SK-N-SH (cell line): ENCODE results near the gene TPBG. TPM values are rescaled to one million over a fixed set of nuclear protein-coding genes. Genes with fewer than 3 reads are reported as not detected.
A peak's percentile ranks its signal among the peaks of the same experiment; 100 is the strongest.

Source experiments
- CTCF ChIA-PET: fragments of 300-600, 350-600 bp; formaldehyde crosslinking; extraction: SDS; loops from one replicate; lab custom pipeline; 2021; lab: Yijun Ruan, JAX
- POLR2A ChIA-PET: fragments of 350-600 bp; sonication (Branson Sonifier 250); formaldehyde crosslinking; extraction: SDS; loops from one replicate; lab custom pipeline; 2020; ENCODE audit warnings: antibody characterized with exemption, inconsistent platforms; lab: Yijun Ruan, JAX
- DNase-seq: peaks from one replicate; pipeline ENCODE4 v3.0.0; 2012
- H2AFZ ChIP-seq: fragments of 200-600 bp; sonication (generic); 2 replicates; pipeline ENCODE4 v1.8.1; 2016; ENCODE audit warnings: antibody characterized with exemption, mild to moderate bottlenecking, low read depth
- H3F3A ChIP-seq: fragments of 200-600 bp; sonication (generic); replicated peaks from 2 replicates; pipeline ENCODE3; 2016; ENCODE audit warnings: antibody characterized with exemption, mild to moderate bottlenecking; ENCODE audit not compliant: insufficient read depth
- H3K27ac ChIP-seq, 2 experiments: fragments of 200-500 bp in 1 of 2; fragments of 200-600 bp in 1 of 2; sonication (Bioruptor generic) in 1 of 2; sonication (generic), shearing (Covaris generic) in 1 of 2; 2 replicates each; pipeline versions ENCODE4 v1.5.1 to v1.6.1; 2014 to 2016; ENCODE audit warnings: low read depth in 2 of 2, inconsistent platforms in 1 of 2, low read length in 1 of 2, mild to moderate bottlenecking in 1 of 2, mixed read lengths in 1 of 2
- H3K27me3 ChIP-seq: fragments of 200-600 bp; sonication (generic), shearing (Covaris generic); 2 replicates; pipeline ENCODE4 v1.6.1; 2016; ENCODE audit warnings: mixed run types; ENCODE audit not compliant: insufficient read depth
- H3K36me3 ChIP-seq, 2 experiments: fragments of 200-500 bp in 1 of 2; fragments of 200-600 bp in 1 of 2; sonication (Bioruptor generic) in 1 of 2; sonication (generic) in 1 of 2; replicated peaks in 1 of 2; 2 replicates each; pipeline versions ENCODE3 to v1.5.1; 2014 to 2016; ENCODE audit warnings: low read length in 1 of 2, mild to moderate bottlenecking in 1 of 2; ENCODE audit not compliant: insufficient read depth in 2 of 2, control insufficient read depth in 1 of 2
- H3K4me1 ChIP-seq, 2 experiments: fragments of 200-500 bp in 1 of 2; fragments of 200-600 bp in 1 of 2; sonication (Bioruptor generic) in 1 of 2; sonication (generic), shearing (Covaris generic) in 1 of 2; 2 replicates each; pipeline versions ENCODE4 v1.5.1 to v1.6.1; 2014 to 2016; ENCODE audit warnings: low read depth in 1 of 2, low read length in 1 of 2, mixed run types in 1 of 2; ENCODE audit not compliant: insufficient read depth in 2 of 2, control insufficient read depth in 1 of 2
- H3K4me2 ChIP-seq: fragments of 200-600 bp; sonication (generic), shearing (Covaris generic); 2 replicates; pipeline ENCODE4 v1.6.1; 2017; ENCODE audit warnings: mixed run types
- H3K4me3 ChIP-seq, 2 experiments: fragments of 200-500 bp in 1 of 2; fragments of 200-600 bp in 1 of 2; sonication (Bioruptor generic) in 1 of 2; sonication (generic), shearing (Covaris generic) in 1 of 2; 2 replicates each; pipeline versions ENCODE4 v1.5.1 to v1.8.1; 2014 to 2016; ENCODE audit warnings: low read depth in 2 of 2, inconsistent platforms in 1 of 2, low read length in 1 of 2, mild to moderate bottlenecking in 1 of 2, mixed read lengths in 1 of 2, moderate library complexity in 1 of 2
- H3K79me2 ChIP-seq: fragments of 200-600 bp; sonication (generic); 2 replicates; pipeline ENCODE4 v1.8.1; 2017; ENCODE audit warnings: mild to moderate bottlenecking; ENCODE audit not compliant: insufficient read depth
- H3K9ac ChIP-seq: fragments of 200-600 bp; sonication (generic); 2 replicates; pipeline ENCODE4 v1.6.1; 2017; ENCODE audit warnings: mixed run types
- H3K9me2 ChIP-seq: fragments of 200-600 bp; sonication (generic); 2 replicates; pipeline ENCODE4 v1.6.1; 2017; ENCODE audit warnings: mixed run types
- H3K9me3 ChIP-seq: fragments of 200-600 bp; sonication (generic); 2 replicates; pipeline ENCODE4 v1.6.1; 2017; ENCODE audit warnings: mixed run types, mild to moderate bottlenecking, moderate library complexity
- H4K20me1 ChIP-seq: fragments of 200-600 bp; sonication (generic); 2 replicates; pipeline ENCODE4 v1.6.1; 2017; ENCODE audit warnings: mild to moderate bottlenecking, mixed run types; ENCODE audit not compliant: insufficient read depth
- CHD2 ChIP-seq: fragments of 150-350 bp; IDR thresholded peaks from 2 replicates; pipeline ENCODE4 v1.6.1; 2018; ENCODE audit warnings: low read length; ENCODE audit not compliant: partially characterized antibody
- FOSL2 ChIP-seq: IDR thresholded peaks from 2 replicates; pipeline ENCODE4 v1.4.0; 2012; ENCODE audit warnings: low read depth, mild to moderate bottlenecking, moderate library complexity, borderline replicate concordance
- FOXJ3 ChIP-seq: sonication (generic); formaldehyde crosslinking; IDR thresholded peaks from 2 replicates; pipeline ENCODE4 v1.5.1; 2020; ENCODE audit warnings: mild to moderate bottlenecking, missing genetic modification reagents
- FOXM1 ChIP-seq: IDR thresholded peaks from 2 replicates; pipeline ENCODE4 v1.4.0; 2012; ENCODE audit warnings: low read depth, mild to moderate bottlenecking
- GATA2 ChIP-seq: sonication (generic); formaldehyde crosslinking; IDR thresholded peaks from 2 replicates; pipeline ENCODE4 v1.5.0; 2020; ENCODE audit warnings: mild to moderate bottlenecking, missing genetic modification reagents
- MXI1 ChIP-seq: IDR thresholded peaks from 2 replicates; pipeline ENCODE4 v1.6.1; 2012; ENCODE audit warnings: mild to moderate bottlenecking, low read depth, low read length, improper control_type of control experiment
- NFIC ChIP-seq: IDR thresholded peaks from 2 replicates; pipeline ENCODE4 v1.4.0; 2012; ENCODE audit warnings: borderline replicate concordance
- NRF1 ChIP-seq: IDR thresholded peaks from 2 replicates; pipeline ENCODE4 v1.6.1; 2012; ENCODE audit warnings: low read depth, mild to moderate bottlenecking, low read length
- POLR2AphosphoS5 ChIP-seq: IDR thresholded peaks from 2 replicates; pipeline ENCODE4 v1.6.1; 2012; ENCODE audit warnings: low read depth, low read length
- RCOR1 ChIP-seq: fragments of 150-350 bp; IDR thresholded peaks from 2 replicates; pipeline ENCODE4 v1.6.1; 2017; ENCODE audit warnings: antibody characterized with exemption, low read length
- RFX5 ChIP-seq: IDR thresholded peaks from 2 replicates; pipeline ENCODE4 v1.6.1; 2012; ENCODE audit warnings: mild to moderate bottlenecking, improper control_type of control experiment, low read length
- RXRA ChIP-seq: IDR thresholded peaks from 2 replicates; pipeline ENCODE4 v1.4.0; 2012; ENCODE audit warnings: low read depth, mild to moderate bottlenecking, borderline replicate concordance
- SIN3A ChIP-seq: IDR thresholded peaks from 2 replicates; pipeline ENCODE4 v1.6.1; 2012; ENCODE audit warnings: low read depth, mild to moderate bottlenecking, low read length, moderate library complexity, borderline replicate concordance
- SMC3 ChIP-seq: IDR thresholded peaks from 2 replicates; pipeline ENCODE4 v1.6.1; 2012; ENCODE audit warnings: low read depth, low read length, improper control_type of control experiment
- TAF1 ChIP-seq: IDR thresholded peaks from 2 replicates; pipeline ENCODE4 v1.6.1; 2012; ENCODE audit warnings: low read depth, mild to moderate bottlenecking, low read length, moderate library complexity, borderline replicate concordance
- TEAD4 ChIP-seq: IDR thresholded peaks from 2 replicates; pipeline ENCODE4 v1.4.0; 2012; ENCODE audit warnings: mild to moderate bottlenecking, borderline replicate concordance; ENCODE audit not compliant: insufficient read depth
- YY1 ChIP-seq: IDR thresholded peaks from 2 replicates; pipeline ENCODE4 v1.4.0; 2012; ENCODE audit warnings: low read depth, mild to moderate bottlenecking
- WGBS: methylation state at CpG from one replicate; pipeline ENCODE4 v1.1.6; 2017; ENCODE audit warnings: low lambda C conversion rate; 5-methylcytosine and 5-hydroxymethylcytosine counted together
- polyA plus RNA-seq, 3 experiments: library from polyadenylated mRNA; depleted of rRNA; stranded (reverse); fragments of >200 nt; gene quantifications; 2 replicates each; pipeline ENCODE4 v1.2.3, GENCODE V29; 2012
- TF ChIP-seq, protein P1 (sequence below): fragments of 200-600 bp; sonication (generic); IDR thresholded peaks from 2 replicates; pipeline ENCODE4 v1.6.1; 2017; ENCODE audit warnings: antibody characterized with exemption, mild to moderate bottlenecking, moderate library complexity
- TF ChIP-seq, protein P2 (sequence below): IDR thresholded peaks from 2 replicates; pipeline ENCODE4 v1.4.0; 2012; ENCODE audit warnings: low read depth
- TF ChIP-seq, protein P3 (sequence below): IDR thresholded peaks from 2 replicates; pipeline ENCODE4; 2012
- TF ChIP-seq, protein P4 (sequence below): IDR thresholded peaks from 2 replicates; pipeline ENCODE4 v1.4.0; 2012; ENCODE audit warnings: low read depth, borderline replicate concordance

TPBG gene
- polyA plus RNA-seq, 1 of the 3 experiments (the other 2 are of a cell fraction): 128 TPM

DNA sequence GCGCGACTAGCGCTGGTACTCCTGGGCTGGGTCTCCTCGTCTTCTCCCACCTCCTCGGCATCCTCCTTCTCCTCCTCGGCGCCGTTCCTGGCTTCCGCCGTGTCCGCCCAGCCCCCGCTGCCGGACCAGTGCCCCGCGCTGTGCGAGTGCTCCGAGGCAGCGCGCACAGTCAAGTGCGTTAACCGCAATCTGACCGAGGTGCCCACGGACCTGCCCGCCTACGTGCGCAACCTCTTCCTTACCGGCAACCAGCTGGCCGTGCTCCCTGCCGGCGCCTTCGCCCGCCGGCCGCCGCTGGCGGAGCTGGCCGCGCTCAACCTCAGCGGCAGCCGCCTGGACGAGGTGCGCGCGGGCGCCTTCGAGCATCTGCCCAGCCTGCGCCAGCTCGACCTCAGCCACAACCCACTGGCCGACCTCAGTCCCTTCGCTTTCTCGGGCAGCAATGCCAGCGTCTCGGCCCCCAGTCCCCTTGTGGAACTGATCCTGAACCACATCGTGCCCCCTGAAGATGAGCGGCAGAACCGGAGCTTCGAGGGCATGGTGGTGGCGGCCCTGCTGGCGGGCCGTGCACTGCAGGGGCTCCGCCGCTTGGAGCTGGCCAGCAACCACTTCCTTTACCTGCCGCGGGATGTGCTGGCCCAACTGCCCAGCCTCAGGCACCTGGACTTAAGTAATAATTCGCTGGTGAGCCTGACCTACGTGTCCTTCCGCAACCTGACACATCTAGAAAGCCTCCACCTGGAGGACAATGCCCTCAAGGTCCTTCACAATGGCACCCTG, 1.6 kb downstream of the TPBG start (continued):
- no peak for TF ChIP-seq SIN3A
- 0 out of 2 replicates have a peak, but pooled peaks have one; percentile 3 for TF ChIP-seq TAF1
- TF ChIP-seq FOXJ3: no peak

DNA sequence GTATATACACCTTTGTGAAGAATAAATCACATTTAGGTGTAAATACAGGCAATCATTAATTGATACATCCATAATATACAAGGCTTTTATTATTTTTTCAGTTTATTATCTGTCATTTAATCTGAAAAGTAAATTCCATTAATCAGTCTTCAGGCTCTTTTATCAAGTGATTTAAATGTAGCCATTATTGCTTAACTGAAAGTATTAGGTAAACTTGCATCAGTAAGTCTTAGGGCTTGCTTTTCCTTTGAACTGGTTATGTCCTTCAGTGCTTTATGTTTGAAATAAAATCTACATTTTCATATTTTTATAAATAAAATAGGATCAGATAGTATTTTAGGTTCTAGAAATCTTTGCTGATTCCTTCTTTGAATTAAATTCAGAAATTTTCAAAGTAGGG, 4.1 kb downstream of the TPBG start:
- no peaks in the 10 kb centered on the region for H3K9me3 ChIP-seq
- H3F3A ChIP-seq: peaks cover 48% of the 10 kb centered on the region
- POLR2A ChIA-PET: no interaction called here
- H3K79me2 ChIP-seq: peaks cover 73% of the 10 kb centered on the region
- H3K27ac ChIP-seq: peak overlapping the region in 1 of 2 experiments; percentile 76; a peak in 3 of 4 replicates
- peaks cover 9 to 28% of the 10 kb centered on the region in 2 experiments; a peak in 3 of 4 replicates for H3K4me1 ChIP-seq
- peaks cover 24% of the 10 kb centered on the region for H4K20me1 ChIP-seq
- CTCF ChIA-PET: no interaction called here
- TF ChIP-seq, protein P1, sequence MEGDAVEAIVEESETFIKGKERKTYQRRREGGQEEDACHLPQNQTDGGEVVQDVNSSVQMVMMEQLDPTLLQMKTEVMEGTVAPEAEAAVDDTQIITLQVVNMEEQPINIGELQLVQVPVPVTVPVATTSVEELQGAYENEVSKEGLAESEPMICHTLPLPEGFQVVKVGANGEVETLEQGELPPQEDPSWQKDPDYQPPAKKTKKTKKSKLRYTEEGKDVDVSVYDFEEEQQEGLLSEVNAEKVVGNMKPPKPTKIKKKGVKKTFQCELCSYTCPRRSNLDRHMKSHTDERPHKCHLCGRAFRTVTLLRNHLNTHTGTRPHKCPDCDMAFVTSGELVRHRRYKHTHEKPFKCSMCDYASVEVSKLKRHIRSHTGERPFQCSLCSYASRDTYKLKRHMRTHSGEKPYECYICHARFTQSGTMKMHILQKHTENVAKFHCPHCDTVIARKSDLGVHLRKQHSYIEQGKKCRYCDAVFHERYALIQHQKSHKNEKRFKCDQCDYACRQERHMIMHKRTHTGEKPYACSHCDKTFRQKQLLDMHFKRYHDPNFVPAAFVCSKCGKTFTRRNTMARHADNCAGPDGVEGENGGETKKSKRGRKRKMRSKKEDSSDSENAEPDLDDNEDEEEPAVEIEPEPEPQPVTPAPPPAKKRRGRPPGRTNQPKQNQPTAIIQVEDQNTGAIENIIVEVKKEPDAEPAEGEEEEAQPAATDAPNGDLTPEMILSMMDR: no peak
- no peak for TF ChIP-seq NFIC
- no peak for TF ChIP-seq FOSL2
- no peak for TF ChIP-seq CHD2
- no peak for TF ChIP-seq TEAD4
- TF ChIP-seq SMC3: no peak
- TF ChIP-seq POLR2AphosphoS5: no peak
- TF ChIP-seq YY1: no peak
- TF ChIP-seq, all 33 proteins: peak for 0
- Histone ChIP-seq H3K9me2 (no peaks in the 10 kb centered on the region), H2AFZ (no peak overlapping the region), H3K36me3 (peaks cover 36 to 43% of the 10 kb centered on the region in 2 experiments), H3K27me3 (no peaks in the 10 kb centered on the region), H3K9ac (peak overlapping the region; percentile 97; the same call in 1 of the 2 replicates), H3K4me2 (peak overlapping the region; percentile 93; the same call in 1 of the 2 replicates), H3K4me3 (peak overlapping the region; percentile 48 to 90; a peak in 2 of 4 replicates)
- DNase-seq: no peak

DNA sequence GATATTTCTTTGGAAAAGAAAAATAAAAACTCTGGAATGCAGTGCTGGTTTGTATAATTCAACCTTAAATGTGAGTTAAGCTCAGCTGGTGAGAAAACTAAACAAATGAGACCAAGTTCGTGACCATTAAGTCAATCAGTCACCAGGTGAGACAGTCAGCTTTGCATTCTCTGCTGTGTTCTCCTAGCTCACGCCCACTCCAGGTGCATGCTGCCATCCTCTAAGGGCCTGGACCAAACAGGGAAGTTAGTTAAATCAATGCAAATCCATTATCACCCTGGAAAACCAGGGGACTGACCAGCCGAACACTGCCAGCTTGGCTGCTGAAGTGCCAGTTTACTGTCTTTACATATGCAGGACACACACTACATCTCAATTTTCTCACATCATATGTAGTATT, 7.2 kb downstream of the TPBG start:
- ChIA-PET POLR2A (no interaction called here), CTCF (interaction anchor here (0.9 kb wide), 1 partner anchor 26 kb away, joined by 3 read pairs; no protein-coding TSS in a partner anchor)
- Histone ChIP-seq H3F3A (peaks cover 33% of the 10 kb centered on the region), H3K4me2 (0 out of 2 replicates have a peak overlapping the region, but pooled peaks have one; percentile 4), H4K20me1 (peaks cover 17% of the 10 kb centered on the region), H3K9me3 (no peaks in the 10 kb centered on the region), H3K9me2 (no peaks in the 10 kb centered on the region), H3K79me2 (peaks cover 51% of the 10 kb centered on the region), H2AFZ (no peak overlapping the region), H3K27ac (peak overlapping the region in 1 of 2 experiments; percentile 76; a peak in 2 of 4 replicates), H3K36me3 (peaks cover 30 to 39% of the 10 kb centered on the region in 2 experiments), H3K9ac (no peak overlapping the region), H3K4me3 (no peak overlapping the region), H3K4me1 (peaks cover 2 to 28% of the 10 kb centered on the region in 2 experiments; a peak in 3 of 4 replicates), H3K27me3 (no peaks in the 10 kb centered on the region)
- DNase-seq: no peak
- 94% methylated on average over 3 of the region's 3 CpGs for WGBS
- no peak for TF ChIP-seq RXRA
- no peak for TF ChIP-seq RFX5
- no peak for TF ChIP-seq TAF1
- no peak for TF ChIP-seq RCOR1
- TF ChIP-seq, protein P2, sequence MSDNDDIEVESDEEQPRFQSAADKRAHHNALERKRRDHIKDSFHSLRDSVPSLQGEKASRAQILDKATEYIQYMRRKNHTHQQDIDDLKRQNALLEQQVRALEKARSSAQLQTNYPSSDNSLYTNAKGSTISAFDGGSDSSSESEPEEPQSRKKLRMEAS: no peak
- TF ChIP-seq, protein P3, sequence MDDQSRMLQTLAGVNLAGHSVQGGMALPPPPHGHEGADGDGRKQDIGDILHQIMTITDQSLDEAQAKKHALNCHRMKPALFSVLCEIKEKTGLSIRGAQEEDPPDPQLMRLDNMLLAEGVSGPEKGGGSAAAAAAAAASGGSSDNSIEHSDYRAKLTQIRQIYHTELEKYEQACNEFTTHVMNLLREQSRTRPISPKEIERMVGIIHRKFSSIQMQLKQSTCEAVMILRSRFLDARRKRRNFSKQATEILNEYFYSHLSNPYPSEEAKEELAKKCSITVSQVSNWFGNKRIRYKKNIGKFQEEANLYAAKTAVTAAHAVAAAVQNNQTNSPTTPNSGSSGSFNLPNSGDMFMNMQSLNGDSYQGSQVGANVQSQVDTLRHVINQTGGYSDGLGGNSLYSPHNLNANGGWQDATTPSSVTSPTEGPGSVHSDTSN: no peak
- no peak for TF ChIP-seq GATA2 (CRISPR knock-in tag)
- TF ChIP-seq FOXM1: no peak
- TF ChIP-seq, protein P4, sequence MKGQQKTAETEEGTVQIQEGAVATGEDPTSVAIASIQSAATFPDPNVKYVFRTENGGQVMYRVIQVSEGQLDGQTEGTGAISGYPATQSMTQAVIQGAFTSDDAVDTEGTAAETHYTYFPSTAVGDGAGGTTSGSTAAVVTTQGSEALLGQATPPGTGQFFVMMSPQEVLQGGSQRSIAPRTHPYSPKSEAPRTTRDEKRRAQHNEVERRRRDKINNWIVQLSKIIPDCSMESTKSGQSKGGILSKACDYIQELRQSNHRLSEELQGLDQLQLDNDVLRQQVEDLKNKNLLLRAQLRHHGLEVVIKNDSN: no peak
- no peak for TF ChIP-seq MXI1
- TF ChIP-seq FOSL2: no peak
- no peak for TF ChIP-seq NRF1
- no peak for TF ChIP-seq SIN3A
